H9 (cell line): Measurements from ENCODE around the gene FCHO1. TPM values are rescaled to one million over a fixed set of nuclear protein-coding genes. Genes with fewer than 3 reads are reported as not detected.

Experiments
- DNase-seq: peaks from one replicate; pipeline ENCODE4 v3.0.0-alpha.2; 2017
- H2AFZ ChIP-seq: one replicate; pipeline ENCODE4 v1.6.1; 2013; ENCODE audit warnings: mild to moderate bottlenecking, low read length, control low read depth, moderate library complexity
- H2AK5ac ChIP-seq: 2 replicates; pipeline ENCODE4 v1.6.1; 2013; ENCODE audit warnings: low read length, control low read depth, mixed read lengths; ENCODE audit not compliant: insufficient read length
- H2BK120ac ChIP-seq: one replicate; pipeline ENCODE4 v1.6.1; 2013; ENCODE audit warnings: low read depth, mild to moderate bottlenecking, low read length, control low read depth, inconsistent platforms; ENCODE audit not compliant: poor library complexity, severe bottlenecking
- H2BK12ac ChIP-seq: 2 replicates; pipeline ENCODE4 v1.6.1; 2013; ENCODE audit warnings: low read length, control low read depth, mixed read lengths, low read depth; ENCODE audit not compliant: insufficient read length
- H2BK15ac ChIP-seq: 2 replicates; pipeline ENCODE4 v1.6.1; 2013; ENCODE audit warnings: low read depth, low read length, control low read depth
- H2BK20ac ChIP-seq: one replicate; pipeline ENCODE4 v1.6.1; 2013; ENCODE audit warnings: low read depth, mild to moderate bottlenecking, low read length, control low read depth, inconsistent platforms; ENCODE audit not compliant: poor library complexity, severe bottlenecking
- H2BK5ac ChIP-seq: 2 replicates; pipeline ENCODE4 v1.6.1; 2013; ENCODE audit warnings: low read length, control low read depth, mixed read lengths; ENCODE audit not compliant: insufficient read length
- H3K14ac ChIP-seq: 2 replicates; pipeline ENCODE4 v1.6.1; 2013; ENCODE audit warnings: low read length, control low read depth; ENCODE audit not compliant: insufficient read depth
- H3K18ac ChIP-seq: 2 replicates; pipeline ENCODE4 v1.6.1; 2013; ENCODE audit warnings: low read depth, mild to moderate bottlenecking, mixed read lengths, low read length, control low read depth; ENCODE audit not compliant: insufficient read length
- H3K23ac ChIP-seq: 2 replicates; pipeline ENCODE4 v1.6.1; 2013; ENCODE audit warnings: low read length, control low read depth, mixed read lengths, low read depth; ENCODE audit not compliant: insufficient read length
- H3K23me2 ChIP-seq: 2 replicates; pipeline ENCODE4 v1.6.1; 2013; ENCODE audit warnings: low read depth, mild to moderate bottlenecking, mixed read lengths, low read length, control low read depth; ENCODE audit not compliant: insufficient read length, poor library complexity, severe bottlenecking
- H3K27ac ChIP-seq: 2 replicates; pipeline ENCODE4 v1.5.1; 2013; ENCODE audit warnings: low read length, control low read depth, mixed read lengths, low read depth; ENCODE audit not compliant: insufficient read length
- H3K27me3 ChIP-seq: 2 replicates; pipeline ENCODE4 v1.6.1; 2013; ENCODE audit warnings: low read length, control low read depth, inconsistent platforms; ENCODE audit not compliant: insufficient read depth
- H3K4ac ChIP-seq: 2 replicates; pipeline ENCODE4 v1.6.1; 2013; ENCODE audit warnings: low read depth, mild to moderate bottlenecking, control low read depth, inconsistent platforms, low read length, moderate library complexity
- H3K4me1 ChIP-seq: 2 replicates; pipeline ENCODE4 v1.6.1; 2013; ENCODE audit warnings: low read length, control low read depth, inconsistent platforms; ENCODE audit not compliant: insufficient read depth
- H3K4me2 ChIP-seq: 2 replicates; pipeline ENCODE4 v1.6.1; 2013; ENCODE audit warnings: low read length, control low read depth, mixed read lengths; ENCODE audit not compliant: insufficient read length, insufficient read depth
- H3K56ac ChIP-seq: 2 replicates; pipeline ENCODE4 v1.6.1; 2013; ENCODE audit warnings: low read depth, mild to moderate bottlenecking, mixed read lengths, low read length, control low read depth; ENCODE audit not compliant: insufficient read length
- H3K79me1 ChIP-seq: 2 replicates; pipeline ENCODE4 v1.6.1; 2013; ENCODE audit warnings: low read depth, mild to moderate bottlenecking, moderate library complexity, low read length, control low read depth, inconsistent platforms; ENCODE audit not compliant: insufficient read depth, poor library complexity, severe bottlenecking
- H3K79me2 ChIP-seq: 2 replicates; pipeline ENCODE4 v1.6.1; 2013; ENCODE audit warnings: low read length, control low read depth, inconsistent platforms; ENCODE audit not compliant: insufficient read depth
- H3K9ac ChIP-seq: 2 replicates; pipeline ENCODE4 v1.6.1; 2013; ENCODE audit warnings: low read length, control low read depth, mixed read lengths; ENCODE audit not compliant: insufficient read length; ENCODE audit errors: extremely low read depth
- H3K9me3 ChIP-seq: one replicate; pipeline ENCODE4 v1.6.1; 2013; ENCODE audit warnings: low read depth, low read length, inconsistent platforms; ENCODE audit not compliant: control insufficient read depth
- H3T11ph ChIP-seq: one replicate; pipeline ENCODE4 v1.6.1; 2013; ENCODE audit warnings: mild to moderate bottlenecking, low read length, control low read depth, inconsistent platforms
- H4K20me1 ChIP-seq: one replicate; pipeline ENCODE4 v1.6.1; 2013; ENCODE audit not compliant: control insufficient read depth, insufficient read length, insufficient read depth
- H4K5ac ChIP-seq: 2 replicates; pipeline ENCODE4 v1.6.1; 2013; ENCODE audit warnings: low read depth, mild to moderate bottlenecking, mixed read lengths, low read length, control low read depth; ENCODE audit not compliant: insufficient read length
- H4K8ac ChIP-seq: replicated peaks from 2 replicates; pipeline ENCODE4 v1.6.1; 2013; ENCODE audit warnings: low read length, control low read depth, mixed read lengths, low read depth; ENCODE audit not compliant: insufficient read length
- H4K91ac ChIP-seq: 2 replicates; pipeline ENCODE4 v1.6.1; 2013; ENCODE audit warnings: low read depth, mild to moderate bottlenecking, moderate library complexity, mixed read lengths, low read length, control low read depth; ENCODE audit not compliant: insufficient read length
- H3K27ac Mint-ChIP-seq, 3 experiments: 2 replicates in 2 of 3; 3 replicates in 1 of 3; pipeline ENCODE4 v1.8.0; 2020 to 2021; ENCODE audit warnings: mixed read lengths in 3 of 3, mild to moderate bottlenecking in 1 of 3, moderate library complexity in 1 of 3
- H3K27me3 Mint-ChIP-seq: 2 replicates; pipeline ENCODE4 v1.8.0; 2021; ENCODE audit warnings: low read depth, mild to moderate bottlenecking, moderate library complexity, mixed read lengths
- H3K36me3 Mint-ChIP-seq, 3 experiments: 2 replicates in 2 of 3; 3 replicates in 1 of 3; pipeline ENCODE4 v1.8.0; 2020 to 2021; ENCODE audit warnings: low read depth in 3 of 3, mixed read lengths in 3 of 3; ENCODE audit not compliant: insufficient read depth in 1 of 3
- H3K4me1 Mint-ChIP-seq, 2 experiments: 2 replicates each; pipeline ENCODE4 v1.8.0; 2020; ENCODE audit warnings: mixed read lengths in 2 of 2
- H3K4me3 Mint-ChIP-seq, 2 experiments: 2 replicates in 1 of 2; 3 replicates in 1 of 2; pipeline ENCODE4 v1.8.0; 2020 to 2021; ENCODE audit warnings: mild to moderate bottlenecking in 2 of 2, mixed read lengths in 2 of 2, moderate library complexity in 1 of 2
- H3K9me3 Mint-ChIP-seq, 2 experiments: 2 replicates in 1 of 2; 3 replicates in 1 of 2; pipeline ENCODE4 v1.8.0; 2020; ENCODE audit warnings: mild to moderate bottlenecking in 2 of 2, mixed read lengths in 2 of 2, moderate library complexity in 1 of 2
- CTCF ChIP-seq: fragments of 200-600 bp; sonication (generic); conservative IDR thresholded peaks from 3 replicates; pipeline ENCODE4 v1.8.0; 2021; ENCODE audit warnings: antibody characterized with exemption, mild to moderate bottlenecking
- WGBS: extraction: QIAGEN DNeasy Blood & Tissue Kit; methylation state at CpG from one replicate; pipeline ENCODE4 v1.1.7; 2013; ENCODE audit warnings: missing lambda C conversion rate, low lambda C conversion rate, mixed read lengths; ENCODE audit not compliant: insufficient read length; ENCODE audit errors: extremely low coverage; 5-methylcytosine and 5-hydroxymethylcytosine counted together
- total RNA-seq: library from RNA; stranded (reverse); gene quantifications from 2 replicates; pipeline ENCODE4 v1.2.1, GENCODE V29; 2021

Gene FCHO1
- total RNA-seq, 1 experiment from 2014 or later, result 13.1 TPM

GRCh38 chr19:17739121-17739875 lies 12.0 kb upstream of the FCHO1 start:
- H3K4me3 Mint-ChIP-seq, result no peak overlapping the region
- no peaks in the 10 kb centered on the region for H3K9me3 ChIP-seq
- H3K14ac ChIP-seq, result no peak overlapping the region
- no peak overlapping the region for H4K8ac ChIP-seq
- no peak overlapping the region for H2BK5ac ChIP-seq
- H3T11ph ChIP-seq, result no peak overlapping the region
- H3K27ac ChIP-seq, result no peak overlapping the region
- no peaks in the 10 kb centered on the region for H3K4me1 ChIP-seq
- no peaks in the 10 kb centered on the region for H3K79me1 ChIP-seq
- H3K4me2 ChIP-seq, result no peak overlapping the region
- no peak overlapping the region for H2BK15ac ChIP-seq
- TF ChIP-seq CTCF, result no peak
- H3K79me2 ChIP-seq, result no peaks in the 10 kb centered on the region
- peaks cover 3% of the 10 kb centered on the region for H3K27me3 Mint-ChIP-seq
- H3K27me3 ChIP-seq, result no peaks in the 10 kb centered on the region
- H3K9ac ChIP-seq, result no peak overlapping the region
- no CpG with 5 or more reads among the region's 18 CpGs for WGBS
- H3K36me3 Mint-ChIP-seq, result peaks cover 13 to 42% (median 24%) of the 10 kb centered on the region in 3 experiments
- H3K56ac ChIP-seq, result no peak overlapping the region
- H3K9me3 Mint-ChIP-seq, result peaks cover 11 to 16% of the 10 kb centered on the region in 2 experiments
- H3K27ac Mint-ChIP-seq, result peak overlapping the region in 2 of 3 experiments; percentile 53 to 72; a peak in 4 of 7 replicates
- H3K23ac ChIP-seq, result no peak overlapping the region
- no peak overlapping the region for H3K18ac ChIP-seq
- no peak overlapping the region for H4K5ac ChIP-seq
- no peak overlapping the region for H2BK120ac ChIP-seq
- H3K23me2 ChIP-seq, result no peaks in the 10 kb centered on the region
- H2AK5ac ChIP-seq, result no peak overlapping the region
- H4K20me1 ChIP-seq, result no peaks in the 10 kb centered on the region
- peaks cover 7 to 8% of the 10 kb centered on the region in 2 experiments for H3K4me1 Mint-ChIP-seq
- H2AFZ ChIP-seq, result no peak overlapping the region
- no peak overlapping the region for H2BK12ac ChIP-seq
- no peak for DNase-seq
- no peak overlapping the region for H4K91ac ChIP-seq
- H3K4ac ChIP-seq, result no peak overlapping the region
- H2BK20ac ChIP-seq, result no peak overlapping the region
